ENCODE results near the gene ELFN2.
"Not testable (repeated sequence)": the region's sequence is repeated elsewhere in the genome, so short reads cannot be mapped to it uniquely, and the experiment has no call there.

DNA sequence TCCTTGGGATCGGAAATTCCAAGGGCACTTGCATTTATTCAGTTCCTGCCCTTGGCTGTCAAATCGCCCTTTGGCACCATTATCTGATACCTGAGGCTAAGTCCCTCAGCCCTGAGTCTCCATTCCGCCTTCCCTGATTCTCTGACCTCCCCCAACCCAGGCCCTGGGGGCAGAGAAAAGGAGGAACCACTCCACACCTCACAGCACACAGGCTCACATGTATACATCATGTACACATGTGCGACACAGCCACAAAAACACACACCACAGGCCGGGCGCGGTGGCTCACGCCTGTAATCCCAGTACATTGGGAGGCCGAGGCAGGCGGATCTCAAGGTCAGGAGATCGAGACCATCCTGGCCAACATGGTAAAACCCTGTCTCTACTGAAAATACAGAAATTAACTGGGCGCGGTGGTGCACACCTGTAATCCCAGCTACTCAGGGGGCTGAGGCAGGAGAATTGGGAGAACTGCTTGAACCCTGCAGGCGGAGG lies 41.0 kb upstream of the ELFN2 start:
- TF ChIP-seq, protein P1, sequence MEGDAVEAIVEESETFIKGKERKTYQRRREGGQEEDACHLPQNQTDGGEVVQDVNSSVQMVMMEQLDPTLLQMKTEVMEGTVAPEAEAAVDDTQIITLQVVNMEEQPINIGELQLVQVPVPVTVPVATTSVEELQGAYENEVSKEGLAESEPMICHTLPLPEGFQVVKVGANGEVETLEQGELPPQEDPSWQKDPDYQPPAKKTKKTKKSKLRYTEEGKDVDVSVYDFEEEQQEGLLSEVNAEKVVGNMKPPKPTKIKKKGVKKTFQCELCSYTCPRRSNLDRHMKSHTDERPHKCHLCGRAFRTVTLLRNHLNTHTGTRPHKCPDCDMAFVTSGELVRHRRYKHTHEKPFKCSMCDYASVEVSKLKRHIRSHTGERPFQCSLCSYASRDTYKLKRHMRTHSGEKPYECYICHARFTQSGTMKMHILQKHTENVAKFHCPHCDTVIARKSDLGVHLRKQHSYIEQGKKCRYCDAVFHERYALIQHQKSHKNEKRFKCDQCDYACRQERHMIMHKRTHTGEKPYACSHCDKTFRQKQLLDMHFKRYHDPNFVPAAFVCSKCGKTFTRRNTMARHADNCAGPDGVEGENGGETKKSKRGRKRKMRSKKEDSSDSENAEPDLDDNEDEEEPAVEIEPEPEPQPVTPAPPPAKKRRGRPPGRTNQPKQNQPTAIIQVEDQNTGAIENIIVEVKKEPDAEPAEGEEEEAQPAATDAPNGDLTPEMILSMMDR (IDR thresholded peaks at IDR 0.05), result not testable (repeated sequence)
- TF ChIP-seq POLR2A (IDR thresholded peaks at IDR 0.05), result not testable (repeated sequence)

Data from tibial nerve (tissue), 3 donors.